Activated naive CD4-positive, alpha-beta T cell treated with anti-CD3 and anti-CD28 coated beads, Interleukin-2, amount 50 U/mL, for 16 hours (primary cell): ENCODE results near the gene THADA.
"Not testable (repeated sequence)": the region's sequence is repeated elsewhere in the genome, so short reads cannot be mapped to it uniquely, and the experiment has no call there.

Experiments used
- DNase-seq: peaks from one replicate; pipeline ENCODE4 v3.0.0-alpha.2; 2020

Gene THADA

DNA sequence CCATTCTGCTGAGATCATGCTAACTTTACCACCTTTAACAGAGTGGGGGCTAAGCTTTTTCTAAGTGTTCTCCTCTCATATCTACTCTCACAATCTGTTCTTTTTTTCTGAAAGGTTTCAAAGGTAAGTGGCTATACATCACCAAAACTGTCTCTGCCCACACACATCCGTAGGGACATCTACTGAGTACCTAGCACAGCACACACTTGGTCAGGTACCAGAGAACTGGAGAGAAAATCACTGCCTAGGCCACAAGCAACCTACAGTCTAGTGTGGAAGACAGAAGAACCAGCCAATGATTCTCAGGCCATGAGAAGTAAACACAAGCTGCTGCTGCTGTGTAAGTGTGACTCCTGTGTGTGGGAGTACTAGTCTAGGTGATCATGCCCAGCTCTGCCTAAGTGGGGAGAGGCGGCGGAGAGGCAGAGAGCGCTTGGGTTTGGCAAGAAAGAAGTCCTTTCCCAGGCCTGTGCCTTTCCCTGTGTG is 193.3 kb downstream of the THADA start:
- DNase-seq, result no peak

DNA sequence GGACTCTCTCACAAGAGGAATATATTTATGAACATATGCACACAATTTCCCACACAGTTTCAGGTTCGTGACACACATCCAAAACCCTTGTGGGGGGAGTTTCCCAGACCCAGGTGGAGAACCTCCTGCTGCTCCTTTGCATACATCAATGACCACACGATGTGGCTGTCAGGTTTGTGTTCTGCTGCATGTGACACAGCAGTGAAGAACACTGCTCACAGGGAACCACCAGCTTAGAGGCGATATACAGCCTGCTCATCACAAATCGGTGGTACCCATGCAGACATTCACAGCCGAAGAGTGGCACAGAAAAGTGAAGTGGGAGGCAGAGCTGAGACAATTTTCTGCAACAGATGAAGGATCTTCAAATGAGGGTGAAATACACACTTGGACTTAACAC is 193.8 kb downstream of the THADA start:
- DNase-seq, result peak; percentile 20

DNA sequence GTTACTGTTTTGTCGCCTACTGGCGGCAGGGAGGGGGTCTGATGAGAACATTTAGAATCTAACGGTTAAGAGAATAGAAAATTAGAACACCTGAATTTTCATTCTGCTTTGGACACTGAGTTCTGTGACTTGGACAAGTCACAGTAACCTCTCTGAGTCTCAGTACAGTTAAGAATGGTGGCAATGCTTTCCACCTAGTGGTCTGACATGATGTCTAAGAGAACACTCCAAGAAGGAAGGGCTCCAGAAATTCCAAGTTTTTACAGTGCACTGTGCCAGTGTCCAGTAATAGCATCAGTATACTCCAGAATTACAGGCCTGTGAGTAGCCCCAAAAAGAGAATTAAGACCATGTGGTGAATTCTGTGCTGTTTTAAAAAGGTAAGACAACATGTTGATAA is 195.3 kb downstream of the THADA start:
- DNase-seq, result no peak

DNA sequence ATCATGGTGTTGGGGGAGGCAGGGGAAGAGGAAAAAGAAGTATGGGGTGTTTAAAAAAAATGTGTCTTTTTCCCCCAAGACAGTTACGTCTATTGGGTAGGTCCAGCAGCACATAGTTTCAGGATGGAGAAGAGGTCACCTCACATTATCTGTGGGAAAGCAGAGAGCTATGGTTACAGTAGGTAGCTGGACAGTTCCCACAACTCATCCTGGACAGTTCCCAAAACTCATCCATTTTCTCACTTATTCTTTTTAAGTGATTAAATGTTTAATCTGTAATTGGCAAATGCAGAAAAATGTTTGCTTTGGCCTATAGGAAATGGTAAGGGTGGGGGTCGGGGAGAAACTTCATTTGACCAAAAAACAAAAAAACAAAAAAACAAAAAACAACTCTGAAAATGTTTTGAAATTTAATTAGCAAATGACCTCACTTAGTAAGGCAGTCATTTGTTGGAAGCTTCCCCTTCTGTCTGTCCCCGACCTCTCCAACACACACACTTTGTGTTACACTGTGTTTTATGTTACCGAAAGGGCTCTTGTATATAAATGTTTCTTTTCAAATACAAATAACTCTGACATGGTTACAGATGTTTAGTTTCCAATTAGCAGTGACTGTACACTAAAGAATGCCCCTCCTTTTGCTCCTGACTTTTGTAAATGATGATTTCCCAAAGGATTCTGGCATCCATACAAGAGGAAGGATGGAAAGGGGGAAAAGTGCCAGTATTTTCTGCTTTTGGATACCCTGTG is 196.1 kb downstream of the THADA start:
- no peak for DNase-seq

DNA sequence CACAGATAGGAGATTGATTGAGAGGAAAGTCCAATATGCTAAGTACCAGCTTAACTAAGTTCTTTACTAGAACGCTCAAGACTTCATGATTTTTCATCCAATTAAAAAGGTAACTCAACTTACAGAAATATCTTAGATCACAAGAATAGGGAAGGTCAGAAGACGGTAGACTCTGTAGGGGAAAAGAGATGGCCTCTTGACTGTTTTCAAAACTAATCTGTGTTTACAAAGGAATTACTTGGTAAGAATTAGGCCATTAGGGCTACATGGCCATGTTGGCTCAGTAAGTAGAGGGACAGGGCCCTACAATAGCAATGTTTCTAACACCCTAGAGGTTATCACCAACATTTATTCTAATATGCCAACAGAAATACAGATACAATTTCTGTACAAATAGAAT is 196.7 kb downstream of the THADA start:
- DNase-seq, result no peak

DNA sequence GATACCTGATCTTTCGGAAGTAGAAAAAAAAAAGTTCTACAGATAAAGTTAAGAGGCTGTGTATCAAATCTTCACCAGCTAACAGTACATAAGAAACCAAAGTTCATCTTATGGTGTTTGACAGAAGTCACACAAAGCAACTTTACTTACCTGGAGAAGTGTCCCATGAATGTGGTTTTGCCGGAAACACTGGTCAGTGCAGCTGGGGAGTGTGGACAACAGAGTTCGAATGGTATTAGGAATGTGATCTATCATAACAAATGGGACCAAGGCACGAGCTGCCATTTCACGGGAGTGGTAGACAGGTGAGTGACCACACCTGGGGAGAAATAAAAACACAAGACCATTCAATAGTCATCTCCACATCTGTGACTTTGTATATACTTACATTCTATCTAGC is 198.0 kb downstream of the THADA start:
- DNase-seq, result no peak

DNA sequence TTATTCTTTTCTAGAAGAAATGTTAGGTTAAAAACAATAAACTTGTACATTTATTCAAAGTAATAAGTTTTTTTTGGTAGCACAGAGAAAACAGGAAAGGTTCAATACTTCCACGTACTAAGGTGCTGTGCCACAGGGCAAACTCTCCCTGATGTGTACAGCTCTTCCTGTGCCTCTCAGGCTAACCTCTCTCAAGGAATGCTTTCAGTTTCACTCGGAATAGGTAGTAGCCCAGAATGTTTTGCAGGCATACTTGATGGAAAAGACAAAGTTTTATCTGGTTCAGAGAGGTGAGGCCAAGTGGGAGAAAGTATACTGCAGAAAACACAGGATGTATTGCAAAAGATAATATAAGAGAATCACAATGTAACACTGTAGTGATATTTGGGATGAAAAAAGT is 198.4 kb downstream of the THADA start:
- DNase-seq, result no peak

DNA sequence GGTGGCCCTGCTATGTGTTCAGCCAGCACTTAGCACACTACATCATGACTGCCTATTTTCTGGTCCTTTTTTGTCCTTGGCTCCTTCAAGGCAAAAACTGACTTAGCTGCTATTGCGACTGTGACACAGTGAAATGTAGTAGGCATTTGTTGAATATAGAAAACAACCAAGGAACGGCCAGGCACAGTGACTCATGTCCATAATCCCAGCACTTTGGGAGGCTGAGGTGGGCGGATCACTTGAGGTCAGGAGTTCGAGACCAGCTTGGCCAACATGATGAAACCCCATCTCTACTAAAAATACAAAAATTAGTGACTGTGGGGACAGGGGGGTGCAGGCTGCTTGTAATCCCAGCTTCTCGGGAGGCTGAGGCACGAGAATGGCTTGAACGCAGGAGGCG is 199.5 kb downstream of the THADA start:
- not testable (repeated sequence) for DNase-seq

DNA sequence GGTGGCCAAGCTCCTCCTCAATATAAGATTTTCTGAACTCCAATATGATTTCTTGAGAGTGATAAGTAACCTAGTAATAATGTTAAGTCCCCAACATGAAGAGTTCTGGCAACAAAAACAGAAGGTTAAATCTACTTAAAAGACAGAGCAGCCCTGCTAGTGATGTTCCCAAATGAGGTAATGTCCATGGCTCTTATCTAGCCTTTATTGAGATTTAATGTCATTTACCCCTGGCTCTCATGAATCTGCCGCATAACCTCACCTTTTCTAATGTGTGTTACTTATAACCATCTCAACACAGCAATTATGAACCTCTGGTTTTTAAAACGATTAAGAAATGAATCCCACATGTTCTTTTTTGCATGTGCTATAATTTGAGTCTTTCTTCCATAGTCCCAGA is 201.9 kb downstream of the THADA start:
- no peak for DNase-seq

DNA sequence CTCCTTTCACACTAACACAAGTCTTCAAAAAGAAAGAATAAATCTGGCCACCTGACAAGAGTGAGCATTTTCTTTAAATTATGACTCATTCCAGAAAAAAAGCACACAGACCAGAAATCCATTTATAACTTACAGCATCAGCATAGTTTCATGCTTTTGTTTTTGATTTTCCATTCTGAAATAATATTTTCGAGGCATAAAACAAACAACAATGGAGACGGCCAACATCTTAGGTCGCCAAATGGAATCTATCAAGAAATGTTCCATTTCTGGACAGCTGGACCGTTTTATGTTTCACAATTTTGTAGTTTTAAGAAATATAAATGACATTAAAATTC is 204.0 kb downstream of the THADA start:
- DNase-seq, result no peak

DNA sequence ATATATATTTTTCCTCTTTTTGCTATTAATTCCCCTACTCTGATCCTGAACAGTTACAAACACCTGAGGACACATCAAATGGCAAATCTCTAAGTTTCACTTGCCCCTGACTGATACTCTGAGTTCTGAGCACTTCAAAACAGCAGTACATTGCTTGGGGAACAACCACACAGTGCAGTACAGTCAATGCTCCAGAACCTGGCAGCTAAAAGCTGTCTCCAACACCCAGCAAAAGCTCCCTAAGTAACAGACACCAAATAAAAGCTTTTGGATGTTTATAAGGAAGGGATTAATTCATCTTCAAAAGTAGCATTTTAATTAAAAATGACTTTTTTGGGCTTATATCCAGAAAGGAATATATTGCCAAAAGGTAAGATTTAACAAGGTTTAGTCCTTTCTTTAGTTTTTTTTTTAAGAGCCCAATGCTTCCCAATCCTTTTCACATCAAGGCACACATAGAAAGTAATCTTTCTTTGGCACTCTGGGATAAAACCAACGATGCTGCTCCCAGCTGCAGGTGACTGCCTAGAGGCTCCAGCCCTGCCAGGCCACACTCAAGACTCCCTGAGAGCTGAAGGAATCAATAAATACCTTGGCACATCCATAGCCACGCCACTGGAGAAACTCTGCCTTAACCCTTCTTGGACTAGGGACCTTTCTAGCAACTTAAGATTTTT is 204.5 kb downstream of the THADA start:
- DNase-seq, result no peak

DNA sequence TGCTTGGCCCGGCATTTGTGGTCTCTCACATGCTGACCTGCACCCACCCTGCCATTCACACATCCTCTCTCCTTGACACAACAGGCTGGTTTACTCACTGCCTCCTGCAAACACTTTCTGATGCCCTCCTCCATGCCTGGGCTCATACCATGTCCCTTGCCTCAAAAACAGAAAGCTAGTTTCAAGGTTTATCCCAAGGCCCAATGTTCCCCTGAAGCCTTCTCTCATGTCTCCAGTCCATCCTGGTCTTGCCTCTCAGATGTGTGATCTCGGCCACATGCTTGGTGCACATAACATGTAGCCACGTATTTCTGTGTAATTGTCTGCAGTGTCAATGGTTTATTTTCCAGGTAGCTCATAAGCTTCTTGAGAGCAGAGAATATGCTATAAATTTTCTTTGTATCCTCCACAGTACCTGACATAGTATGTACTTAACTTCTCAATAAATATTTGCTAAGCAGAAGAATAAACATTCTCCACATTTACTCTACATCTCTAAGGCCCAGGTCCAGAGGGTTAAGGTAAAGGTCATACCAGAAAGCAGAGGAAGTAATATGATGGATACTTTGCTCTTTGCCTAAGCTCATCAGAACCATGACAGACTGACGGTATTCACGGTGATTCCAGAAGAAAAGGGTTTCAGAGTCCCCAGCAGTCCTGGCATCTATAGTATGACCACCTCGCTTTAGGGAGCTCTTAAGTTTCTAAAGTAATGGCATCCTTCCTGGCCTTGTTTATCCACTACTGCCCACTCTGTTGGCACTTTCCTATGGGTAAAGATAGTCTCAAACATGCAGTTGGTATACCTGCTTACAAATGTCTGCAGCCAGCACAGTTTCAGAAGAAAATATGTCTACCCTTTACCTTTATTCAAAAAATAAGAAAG is 206.0 kb downstream of the THADA start:
- no peak for DNase-seq

DNA sequence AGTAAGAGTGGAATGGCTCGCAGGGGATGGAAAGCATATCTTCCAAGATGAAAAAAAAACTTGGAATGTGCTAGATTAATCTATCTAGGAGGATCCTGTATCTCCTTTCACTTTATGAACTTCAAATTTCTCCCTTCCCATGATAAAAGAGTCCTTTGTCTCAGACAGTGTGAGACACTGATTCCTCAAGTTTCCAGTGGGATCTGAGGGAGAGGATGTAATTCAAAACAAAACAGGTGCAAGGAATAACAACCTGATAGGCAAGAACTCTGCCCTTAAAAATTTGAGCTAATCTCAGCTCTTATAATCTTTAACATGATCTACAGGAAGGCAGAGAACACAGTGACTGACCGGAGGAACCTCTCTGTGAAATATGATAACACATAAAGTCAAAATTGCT is 207.5 kb downstream of the THADA start:
- no peak for DNase-seq

DNA sequence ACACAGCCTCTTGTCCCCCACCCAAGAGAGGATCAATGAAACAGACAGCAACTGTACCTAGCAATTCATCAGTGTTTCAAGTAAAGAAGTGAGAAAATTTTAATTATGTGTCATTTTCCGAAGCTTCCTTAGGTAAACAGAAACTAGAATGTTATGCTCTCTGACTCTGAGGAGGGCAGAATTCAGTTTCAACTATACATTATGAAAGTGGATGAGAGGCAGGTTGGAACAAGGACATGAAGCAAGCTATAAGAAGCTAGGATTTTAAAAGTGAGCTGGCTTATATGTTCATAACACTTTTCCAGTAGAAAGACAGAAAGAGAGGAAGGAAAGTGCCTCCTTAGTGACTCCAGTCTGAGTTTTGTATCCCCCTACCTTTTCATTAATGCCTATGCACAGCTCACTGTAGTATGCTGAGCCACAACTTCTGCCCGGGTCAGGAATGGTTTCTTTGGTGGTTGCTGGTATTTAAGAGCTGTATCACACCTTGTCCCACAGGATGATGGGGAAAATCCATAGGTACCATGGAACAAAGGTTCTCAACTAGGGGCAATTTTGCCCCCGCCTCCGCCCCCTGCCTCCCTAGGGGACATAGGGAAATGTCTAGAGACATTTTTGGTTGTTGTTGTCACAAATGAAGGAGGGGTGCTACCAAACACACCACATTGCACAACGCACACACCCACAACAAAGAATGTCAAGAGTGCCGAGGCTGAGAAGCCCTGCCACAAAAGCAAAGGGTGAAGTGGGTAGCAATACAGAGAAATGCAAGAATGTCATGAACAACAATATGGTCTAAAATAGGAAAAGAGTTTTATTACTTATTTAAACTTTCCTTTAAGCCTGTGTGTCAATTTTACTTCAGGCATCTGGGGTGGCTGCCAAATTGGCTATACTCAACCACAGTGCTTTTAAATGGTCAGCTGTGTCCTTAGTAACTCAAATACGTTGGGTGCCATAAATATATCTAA is 208.5 kb downstream of the THADA start:
- no peak for DNase-seq

DNA sequence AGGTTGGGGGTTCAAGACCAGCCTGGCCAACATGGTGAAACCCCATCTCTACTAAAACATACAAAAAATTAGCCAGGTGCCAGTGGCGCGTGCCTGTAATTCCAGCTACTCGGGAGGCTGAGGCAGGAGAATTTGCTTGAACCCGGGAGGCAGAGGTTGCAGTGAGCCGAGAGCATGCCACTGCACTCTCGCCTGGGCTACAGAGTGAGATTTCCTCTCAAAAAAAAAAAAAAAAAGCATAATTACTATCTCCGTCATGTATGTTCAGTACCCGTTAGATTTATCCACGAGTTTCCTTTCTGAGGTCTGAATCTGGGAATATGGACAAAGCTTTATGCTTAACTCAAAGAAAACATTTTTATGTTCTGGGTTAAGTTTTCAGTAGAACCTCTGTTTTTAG is 209.2 kb downstream of the THADA start:
- DNase-seq, result not testable (repeated sequence)

DNA sequence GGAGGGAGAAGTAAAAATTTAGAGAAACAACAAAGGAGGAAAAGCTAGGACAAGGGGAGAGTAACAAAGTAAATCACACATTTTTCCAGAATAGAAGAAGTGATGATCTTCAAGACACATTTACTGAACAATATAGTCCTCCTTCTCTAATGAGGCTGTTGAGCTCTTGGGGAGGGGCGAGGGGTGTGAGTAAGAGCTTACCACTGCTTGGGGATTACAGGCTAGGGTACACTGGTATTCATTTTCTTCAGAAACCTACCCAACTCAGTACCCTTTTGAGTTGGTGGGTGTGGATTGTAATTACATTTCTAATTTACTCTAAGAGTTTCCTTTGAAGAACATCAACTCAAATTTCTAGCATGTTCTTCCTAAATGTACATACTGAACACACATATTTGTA is 211.7 kb downstream of the THADA start:
- no peak for DNase-seq

DNA sequence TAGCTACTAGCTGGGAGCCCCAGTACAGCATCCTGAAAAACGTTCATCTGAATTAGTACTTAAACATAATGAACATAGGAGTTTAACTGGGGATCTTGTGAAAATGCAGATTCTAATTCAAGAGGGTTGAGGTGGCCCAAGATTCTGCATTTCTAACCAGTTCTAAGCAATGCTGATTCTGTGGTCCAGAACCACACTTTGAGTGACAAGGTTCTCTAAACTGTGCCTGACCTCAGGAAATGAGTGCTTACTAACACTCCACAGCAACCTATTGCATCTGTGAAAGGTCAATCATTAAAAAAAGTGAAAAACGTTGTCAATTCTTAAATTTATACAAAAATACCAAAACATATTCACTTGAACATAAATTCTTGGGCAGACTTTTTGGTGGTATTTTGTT is 212.3 kb downstream of the THADA start:
- no peak for DNase-seq

DNA sequence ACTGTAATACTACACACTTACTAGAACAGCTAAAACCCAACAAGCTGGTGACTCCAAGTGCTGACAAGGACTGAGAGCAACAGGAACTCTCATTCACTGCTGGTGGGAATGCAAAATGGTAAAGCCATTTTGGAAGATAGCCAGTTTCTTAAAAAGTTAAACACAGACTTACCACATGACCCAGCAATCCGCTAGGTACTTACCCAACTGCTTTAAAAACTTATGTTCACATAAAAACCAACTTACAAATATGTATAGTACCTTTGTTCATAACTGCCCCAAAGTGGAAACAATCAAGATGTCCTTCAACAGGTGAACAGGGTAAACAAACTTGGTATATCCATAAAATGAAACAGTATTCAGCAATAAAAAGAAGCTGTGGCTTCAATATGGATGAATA is 216.3 kb downstream of the THADA start:
- no peak for DNase-seq

DNA sequence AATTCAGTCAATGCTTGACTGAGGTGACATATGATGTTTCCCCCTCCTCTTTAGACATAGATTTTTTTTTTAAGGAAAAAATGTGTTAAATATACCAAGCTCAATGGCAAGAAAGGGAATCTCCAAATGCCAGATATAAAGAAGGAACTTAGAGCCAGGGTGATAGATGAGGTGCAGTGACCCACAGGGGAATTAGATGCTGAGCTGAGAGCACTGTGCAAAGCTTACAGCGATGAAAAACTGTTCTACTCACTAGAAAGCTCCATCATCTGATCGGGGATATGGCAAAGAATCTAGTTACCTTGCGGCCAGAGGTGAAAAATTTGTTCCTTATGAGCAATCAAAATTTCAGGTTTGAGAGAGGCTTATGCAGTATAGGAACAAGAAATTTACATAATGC is 218.5 kb downstream of the THADA start:
- no peak for DNase-seq

DNA sequence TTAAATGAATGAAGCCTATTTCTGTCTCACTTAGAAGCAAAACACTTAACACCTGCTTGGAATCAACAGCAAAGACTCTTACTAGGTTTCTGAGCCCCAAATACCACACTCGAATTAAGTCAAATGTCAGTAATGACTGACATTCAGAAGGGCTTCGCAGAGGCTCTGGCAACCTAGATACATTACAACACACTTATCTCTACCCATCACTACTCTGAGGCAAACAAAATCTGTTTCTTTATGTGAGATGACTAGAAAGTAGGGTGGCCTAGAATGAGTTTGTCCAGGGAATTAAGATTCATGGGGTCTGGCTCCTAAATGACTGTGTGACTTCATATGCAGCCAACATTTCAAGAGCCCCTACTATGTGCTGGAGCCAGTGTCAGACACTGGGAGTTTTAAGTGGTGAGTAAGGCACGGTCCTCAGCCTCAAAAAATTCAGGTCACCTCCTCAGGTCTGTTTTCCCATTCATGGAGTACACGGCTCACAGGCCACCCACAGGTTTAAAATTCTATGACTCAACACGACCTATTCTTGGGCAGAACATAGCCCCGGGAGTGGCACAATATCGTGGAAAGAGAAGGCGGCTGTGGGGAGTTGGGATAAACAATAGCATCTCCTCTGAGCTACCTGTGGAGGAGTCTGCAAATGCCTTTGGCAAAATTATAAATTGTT is 219.2 kb downstream of the THADA start:
- DNase-seq, result no peak

DNA sequence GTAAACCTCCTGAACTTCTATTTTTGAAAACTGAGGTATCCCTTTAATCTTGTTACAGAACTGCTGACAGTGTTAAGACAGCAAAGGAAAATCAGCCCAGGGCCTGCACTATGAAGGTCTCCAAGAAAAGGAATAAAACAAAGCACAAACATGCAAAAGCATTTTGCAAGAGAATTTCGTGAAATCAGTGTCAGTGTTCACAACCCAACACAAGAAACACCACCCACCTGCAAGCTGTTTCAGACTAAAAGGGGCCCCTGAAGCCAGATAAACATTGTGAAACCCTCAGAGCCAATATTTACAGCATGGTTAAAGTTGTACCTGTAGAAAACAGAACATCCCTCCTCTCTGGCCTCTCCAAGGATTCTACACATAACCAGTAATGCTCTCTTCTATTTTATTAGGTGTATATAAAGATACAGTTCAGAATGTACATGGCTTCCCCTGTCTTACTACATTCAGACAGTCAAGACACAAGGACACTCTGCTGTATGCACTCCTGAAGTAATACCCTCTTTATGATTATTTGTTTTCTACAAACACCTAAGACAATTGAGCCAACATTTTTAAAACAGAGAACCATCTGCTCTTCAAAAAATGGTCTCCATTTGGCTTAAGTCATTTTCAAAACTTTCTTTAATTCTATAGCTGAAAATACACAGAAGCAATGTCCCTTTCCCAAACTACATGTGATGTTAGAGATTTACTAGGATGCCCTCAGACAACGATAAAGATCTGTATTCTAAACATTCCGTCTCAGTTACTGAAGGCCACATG is 219.9 kb downstream of the THADA start:
- DNase-seq, result no peak
